GM12875 (cell line): ENCODE measurements around the gene CPN1.

ENCODE experiments used
- H3K4me3 ChIP-seq: one replicate; pipeline ENCODE4 v1.5.1; 2011; ENCODE audit warnings: low read depth, low read length, control low read depth
- TF ChIP-seq, protein P1 (sequence below): IDR thresholded peaks from 2 replicates; pipeline ENCODE4 v1.5.1; 2011; ENCODE audit warnings: low read depth, mild to moderate bottlenecking, control low read depth, inconsistent platforms, low read length, moderate library complexity, borderline replicate concordance; ENCODE audit not compliant: insufficient read depth

Gene CPN1

DNA sequence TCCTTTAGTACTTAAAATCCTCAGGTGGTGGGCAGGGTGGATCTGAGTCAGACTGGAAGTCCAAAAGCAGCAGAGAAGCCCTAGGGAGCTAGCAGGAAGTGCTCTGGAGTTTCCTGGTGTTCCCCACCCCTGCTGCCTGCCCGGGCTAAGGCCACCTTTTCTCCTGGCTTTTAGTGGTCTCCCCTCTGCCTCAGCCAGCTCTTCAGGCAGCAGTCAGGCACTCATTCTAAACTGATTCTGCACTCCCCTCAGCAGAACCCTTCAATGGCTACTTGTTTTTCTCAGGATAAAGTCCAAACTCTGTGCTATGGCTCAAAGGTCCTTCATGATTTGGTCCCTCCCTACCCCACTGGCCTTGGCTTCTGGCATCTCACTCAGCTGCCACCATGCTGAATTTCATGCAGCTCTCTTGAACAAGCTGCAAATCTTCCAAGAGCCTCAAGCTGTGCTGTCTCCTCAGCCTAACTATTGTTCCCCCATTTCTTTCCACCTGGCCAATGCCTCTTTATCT lies 43.1 kb downstream of the CPN1 start:
- no peak overlapping the region for H3K4me3 ChIP-seq
- TF ChIP-seq, protein P1, sequence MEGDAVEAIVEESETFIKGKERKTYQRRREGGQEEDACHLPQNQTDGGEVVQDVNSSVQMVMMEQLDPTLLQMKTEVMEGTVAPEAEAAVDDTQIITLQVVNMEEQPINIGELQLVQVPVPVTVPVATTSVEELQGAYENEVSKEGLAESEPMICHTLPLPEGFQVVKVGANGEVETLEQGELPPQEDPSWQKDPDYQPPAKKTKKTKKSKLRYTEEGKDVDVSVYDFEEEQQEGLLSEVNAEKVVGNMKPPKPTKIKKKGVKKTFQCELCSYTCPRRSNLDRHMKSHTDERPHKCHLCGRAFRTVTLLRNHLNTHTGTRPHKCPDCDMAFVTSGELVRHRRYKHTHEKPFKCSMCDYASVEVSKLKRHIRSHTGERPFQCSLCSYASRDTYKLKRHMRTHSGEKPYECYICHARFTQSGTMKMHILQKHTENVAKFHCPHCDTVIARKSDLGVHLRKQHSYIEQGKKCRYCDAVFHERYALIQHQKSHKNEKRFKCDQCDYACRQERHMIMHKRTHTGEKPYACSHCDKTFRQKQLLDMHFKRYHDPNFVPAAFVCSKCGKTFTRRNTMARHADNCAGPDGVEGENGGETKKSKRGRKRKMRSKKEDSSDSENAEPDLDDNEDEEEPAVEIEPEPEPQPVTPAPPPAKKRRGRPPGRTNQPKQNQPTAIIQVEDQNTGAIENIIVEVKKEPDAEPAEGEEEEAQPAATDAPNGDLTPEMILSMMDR = no peak

DNA sequence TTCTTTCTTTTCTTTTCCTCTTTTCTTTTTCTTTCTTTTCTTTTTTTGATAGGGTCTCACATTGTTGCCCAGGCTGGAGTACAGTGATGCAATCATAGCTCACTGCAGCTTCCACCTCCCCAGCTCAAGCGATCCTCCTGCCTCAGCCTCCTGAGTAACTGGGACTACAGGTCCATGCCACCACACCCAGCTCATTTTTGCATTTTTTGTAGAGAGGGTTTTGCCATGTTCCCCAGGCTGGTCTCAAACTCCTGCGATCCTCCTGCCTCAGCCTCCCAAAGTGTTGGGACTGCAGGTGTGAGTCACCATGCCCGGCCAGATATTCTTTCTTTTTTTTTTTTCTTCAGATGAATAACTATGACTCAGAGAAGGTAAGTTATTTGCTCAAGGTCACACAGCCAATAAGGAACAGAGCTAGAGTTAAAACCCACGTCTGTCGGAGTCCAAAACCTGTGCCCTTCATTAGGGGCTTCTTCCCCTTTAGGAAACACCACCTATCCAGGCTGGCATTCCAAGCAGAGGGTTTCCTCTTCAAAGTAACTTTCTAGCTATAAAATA lies 43.8 kb downstream of the CPN1 start:
- TF ChIP-seq, protein P1 = no peak
- no peak overlapping the region for H3K4me3 ChIP-seq

DNA sequence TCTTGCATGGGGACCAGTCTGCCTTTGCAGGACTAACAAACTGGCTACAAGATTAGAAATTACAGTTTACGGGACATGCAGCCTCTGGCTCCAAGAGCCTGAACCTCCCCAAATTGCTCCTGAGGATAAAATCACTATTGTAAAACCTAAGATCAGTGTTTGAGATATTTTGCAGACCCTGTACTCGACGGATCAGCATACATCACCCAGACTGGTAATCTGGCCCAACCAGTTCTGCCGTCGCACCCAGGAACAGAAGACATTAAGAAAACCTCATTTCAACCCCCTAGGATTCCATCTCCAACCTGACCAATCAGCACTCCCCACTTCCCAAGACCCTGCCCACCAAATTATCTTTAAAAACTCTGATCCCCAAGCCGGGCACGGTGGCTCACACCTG lies 44.8 kb downstream of the CPN1 start:
- TF ChIP-seq, protein P1 = no peak
- H3K4me3 ChIP-seq = no peak overlapping the region

DNA sequence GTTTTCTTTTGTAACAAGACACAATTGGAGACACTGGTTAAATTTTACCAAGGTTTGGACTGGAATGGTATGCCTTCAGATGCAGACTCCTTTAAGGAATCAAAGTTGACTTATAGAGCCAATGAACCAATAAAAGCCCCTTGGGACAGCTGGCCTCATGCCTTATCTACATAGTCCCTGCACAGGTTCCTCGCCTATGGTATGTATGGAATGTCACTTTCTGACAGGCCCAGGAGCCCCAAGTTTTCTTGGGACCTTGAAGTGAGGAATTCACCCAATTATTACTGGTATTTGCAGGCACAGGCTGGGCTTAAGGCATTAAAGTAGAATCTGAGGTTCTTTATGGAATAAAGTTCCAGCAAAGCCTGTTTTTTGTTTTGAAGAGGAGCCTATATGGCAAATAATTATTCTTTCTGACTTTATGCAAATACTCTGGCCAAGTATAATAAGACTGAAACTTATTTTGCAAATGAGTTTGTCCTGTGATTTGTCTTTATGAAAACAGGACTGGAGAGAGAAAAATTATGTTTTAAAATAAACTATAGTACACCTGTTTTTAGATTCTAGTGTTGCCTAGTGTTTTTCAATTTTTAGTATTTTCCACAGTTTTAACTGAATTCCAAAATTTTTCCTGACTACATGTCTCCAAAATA lies 47.8 kb downstream of the CPN1 start:
- TF ChIP-seq, protein P1 = no peak
- H3K4me3 ChIP-seq = no peak overlapping the region

DNA sequence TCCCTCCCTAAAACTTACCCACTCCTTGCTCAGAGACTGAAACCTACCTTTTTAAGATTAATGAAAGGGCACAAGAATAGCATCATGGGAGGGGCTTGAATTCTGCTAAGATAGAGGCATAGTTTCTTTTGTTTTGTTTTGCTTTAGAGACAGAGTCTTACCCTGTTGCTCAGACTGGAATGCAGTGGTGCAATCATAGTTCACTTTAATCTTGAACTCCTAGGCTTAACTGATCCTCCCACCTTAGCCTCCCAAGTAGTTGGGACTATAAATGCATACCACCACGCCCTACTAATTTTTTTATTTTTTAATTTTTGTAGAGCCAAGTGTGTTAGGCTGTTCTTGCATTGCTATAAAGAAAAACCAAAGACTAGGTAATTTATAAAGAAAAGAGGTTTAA lies 54.3 kb downstream of the CPN1 start:
- TF ChIP-seq, protein P1 = no peak
- H3K4me3 ChIP-seq = no peak overlapping the region

DNA sequence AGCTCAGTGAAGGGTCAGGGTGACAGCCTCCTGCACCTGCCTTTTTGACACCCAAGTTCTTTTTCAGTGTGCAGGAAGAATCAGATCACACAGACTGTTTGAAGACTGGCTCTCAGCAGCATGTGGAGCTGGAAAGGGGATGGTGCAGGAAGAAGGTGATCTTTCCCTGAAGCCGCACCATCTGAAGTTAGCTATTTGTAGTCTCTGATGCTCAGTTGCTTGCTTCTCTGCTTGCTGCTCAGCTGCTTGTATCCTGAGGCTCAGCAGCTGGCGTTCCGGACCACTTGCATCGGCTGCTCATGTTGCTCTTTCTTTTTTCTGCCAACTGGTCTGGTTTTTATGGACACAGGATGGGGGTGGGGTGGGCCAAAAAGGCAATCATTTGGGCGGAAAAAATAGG lies 56.1 kb downstream of the CPN1 start:
- TF ChIP-seq, protein P1 = no peak
- H3K4me3 ChIP-seq = no peak overlapping the region

DNA sequence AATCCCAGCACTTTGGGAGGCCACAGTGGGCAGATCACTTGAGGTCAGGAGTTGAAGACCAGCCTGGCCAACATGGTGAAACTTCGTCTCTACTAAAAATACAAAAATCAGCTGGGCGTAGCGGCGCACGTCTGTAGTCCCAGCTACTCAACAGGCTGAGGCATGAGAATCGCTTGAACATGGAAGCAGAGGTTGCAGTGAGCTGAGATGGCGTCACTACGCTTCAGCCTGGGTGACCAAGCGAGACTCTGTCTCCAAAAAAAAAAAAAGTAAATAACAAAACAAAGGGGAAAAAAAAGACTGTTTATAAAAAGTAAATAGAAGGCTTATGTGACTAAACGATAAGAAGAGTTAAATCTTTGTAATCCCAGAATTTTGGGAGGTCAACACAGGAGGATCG lies 56.9 kb downstream of the CPN1 start:
- TF ChIP-seq, protein P1 = no peak
- H3K4me3 ChIP-seq = no peak overlapping the region
